ENCODE results near the gene RPS18. TPM values are rescaled to one million over a fixed set of nuclear protein-coding genes. Genes with fewer than 3 reads are reported as not detected.

Gene RPS18
- total and polyA plus RNA-seq, 2 of the 13 experiments (the other 11 are each of a cell fraction or from before 2014, with no cell fraction given), result 3,896 to 5,806 TPM

DNA sequence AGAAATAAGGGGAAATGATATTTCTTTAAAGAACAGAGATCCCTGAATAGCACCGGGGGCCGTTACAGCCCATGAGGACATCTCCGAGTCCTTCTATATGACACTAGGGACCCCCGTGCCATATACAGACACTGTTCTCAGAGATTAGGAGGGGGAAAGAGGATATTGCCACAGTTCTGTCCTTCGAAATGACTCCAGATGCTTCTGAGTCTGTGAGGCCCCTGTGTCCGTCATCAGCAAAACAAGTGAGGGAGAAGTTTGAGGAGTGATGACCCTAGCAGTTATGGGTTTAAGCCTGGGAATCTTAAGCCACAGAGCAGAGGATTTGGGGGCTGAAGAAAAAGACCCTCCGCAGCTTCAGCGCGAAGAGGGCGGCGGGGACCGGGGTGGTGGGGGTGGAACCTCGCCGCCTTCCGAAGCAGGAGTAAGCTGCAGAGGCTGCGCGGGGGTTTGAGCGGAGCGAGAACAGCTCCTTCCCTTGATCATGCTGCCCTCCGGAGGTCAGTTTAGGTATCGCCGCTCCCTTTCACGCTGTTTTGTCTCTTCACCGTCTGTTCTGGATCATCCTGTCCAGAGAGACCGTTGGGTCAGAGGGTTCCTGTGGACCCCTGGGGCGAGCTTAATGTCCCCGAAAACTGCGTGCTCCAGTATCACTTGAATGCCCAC lies 23.8 kb upstream of the RPS18 start (continued):
- 0 out of 2 replicates have a peak, but pooled peaks have one; percentile 23 for TF ChIP-seq FOXO1 (CRISPR knock-in tag; IDR thresholded peaks at IDR 0.05)
- peak; percentile 62; the same call in 1 of the 2 replicates for TF ChIP-seq ZNF232 (CRISPR knock-in tag; IDR thresholded peaks at IDR 0.05; ENCODE audit: borderline replicate concordance)
- TF ChIP-seq FOXP1 (IDR thresholded peaks at IDR 0.05), result no peak
- TF ChIP-seq FOXP1 (CRISPR knock-in tag; IDR thresholded peaks at IDR 0.05), result no peak
- TF ChIP-seq, protein P1, sequence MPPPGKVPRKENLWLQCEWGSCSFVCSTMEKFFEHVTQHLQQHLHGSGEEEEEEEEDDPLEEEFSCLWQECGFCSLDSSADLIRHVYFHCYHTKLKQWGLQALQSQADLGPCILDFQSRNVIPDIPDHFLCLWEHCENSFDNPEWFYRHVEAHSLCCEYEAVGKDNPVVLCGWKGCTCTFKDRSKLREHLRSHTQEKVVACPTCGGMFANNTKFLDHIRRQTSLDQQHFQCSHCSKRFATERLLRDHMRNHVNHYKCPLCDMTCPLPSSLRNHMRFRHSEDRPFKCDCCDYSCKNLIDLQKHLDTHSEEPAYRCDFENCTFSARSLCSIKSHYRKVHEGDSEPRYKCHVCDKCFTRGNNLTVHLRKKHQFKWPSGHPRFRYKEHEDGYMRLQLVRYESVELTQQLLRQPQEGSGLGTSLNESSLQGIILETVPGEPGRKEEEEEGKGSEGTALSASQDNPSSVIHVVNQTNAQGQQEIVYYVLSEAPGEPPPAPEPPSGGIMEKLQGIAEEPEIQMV (CRISPR knock-in tag; IDR thresholded peaks at IDR 0.05; ENCODE audit: low read depth), result no peak
- no peak for TF ChIP-seq ZNF44 (CRISPR knock-in tag; IDR thresholded peaks at IDR 0.05)
- TF ChIP-seq SCMH1 (CRISPR knock-in tag; IDR thresholded peaks at IDR 0.05; ENCODE audit: borderline replicate concordance), result no peak
- no peak for TF ChIP-seq BCL3 (CRISPR knock-in tag; IDR thresholded peaks at IDR 0.05)
- TF ChIP-seq SRSF4 (IDR thresholded peaks at IDR 0.05; ENCODE audit: low read depth, low read length, poor library complexity, severe bottlenecking), result no peak
- TF ChIP-seq HOXA5 (CRISPR knock-in tag; IDR thresholded peaks at IDR 0.05), result 0 out of 2 replicates have a peak, but pooled peaks have one; percentile 55
- TF ChIP-seq SETDB1 (CRISPR knock-in tag; IDR thresholded peaks at IDR 0.05; ENCODE audit: borderline replicate concordance), result no peak
- TF ChIP-seq ZNF616 (CRISPR knock-in tag; IDR thresholded peaks at IDR 0.05; ENCODE audit: low read depth), result no peak
- TF ChIP-seq, protein P2, sequence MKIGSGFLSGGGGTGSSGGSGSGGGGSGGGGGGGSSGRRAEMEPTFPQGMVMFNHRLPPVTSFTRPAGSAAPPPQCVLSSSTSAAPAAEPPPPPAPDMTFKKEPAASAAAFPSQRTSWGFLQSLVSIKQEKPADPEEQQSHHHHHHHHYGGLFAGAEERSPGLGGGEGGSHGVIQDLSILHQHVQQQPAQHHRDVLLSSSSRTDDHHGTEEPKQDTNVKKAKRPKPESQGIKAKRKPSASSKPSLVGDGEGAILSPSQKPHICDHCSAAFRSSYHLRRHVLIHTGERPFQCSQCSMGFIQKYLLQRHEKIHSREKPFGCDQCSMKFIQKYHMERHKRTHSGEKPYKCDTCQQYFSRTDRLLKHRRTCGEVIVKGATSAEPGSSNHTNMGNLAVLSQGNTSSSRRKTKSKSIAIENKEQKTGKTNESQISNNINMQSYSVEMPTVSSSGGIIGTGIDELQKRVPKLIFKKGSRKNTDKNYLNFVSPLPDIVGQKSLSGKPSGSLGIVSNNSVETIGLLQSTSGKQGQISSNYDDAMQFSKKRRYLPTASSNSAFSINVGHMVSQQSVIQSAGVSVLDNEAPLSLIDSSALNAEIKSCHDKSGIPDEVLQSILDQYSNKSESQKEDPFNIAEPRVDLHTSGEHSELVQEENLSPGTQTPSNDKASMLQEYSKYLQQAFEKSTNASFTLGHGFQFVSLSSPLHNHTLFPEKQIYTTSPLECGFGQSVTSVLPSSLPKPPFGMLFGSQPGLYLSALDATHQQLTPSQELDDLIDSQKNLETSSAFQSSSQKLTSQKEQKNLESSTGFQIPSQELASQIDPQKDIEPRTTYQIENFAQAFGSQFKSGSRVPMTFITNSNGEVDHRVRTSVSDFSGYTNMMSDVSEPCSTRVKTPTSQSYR (CRISPR knock-in tag; IDR thresholded peaks at IDR 0.05; ENCODE audit: borderline replicate concordance), result peak; percentile 53; the same call in 1 of the 2 replicates
- 0 out of 2 replicates have a peak, but pooled peaks have one; percentile 6 for TF ChIP-seq CCDC6 (CRISPR knock-in tag; IDR thresholded peaks at IDR 0.05)
- no peak for TF ChIP-seq TBL1XR1 (IDR thresholded peaks at IDR 0.05; ENCODE audit: borderline replicate concordance, low read length, partially characterized antibody)
- TF ChIP-seq ZNF331 (CRISPR knock-in tag; IDR thresholded peaks at IDR 0.05), result peak; percentile 37; the same call in 1 of the 2 replicates
- no peak for TF ChIP-seq ZMYM2 (CRISPR knock-in tag; IDR thresholded peaks at IDR 0.05)
- no peak for TF ChIP-seq ZHX1 (CRISPR knock-in tag; IDR thresholded peaks at IDR 0.05; ENCODE audit: low read depth)
- TF ChIP-seq ZNF317 (CRISPR knock-in tag; IDR thresholded peaks at IDR 0.05), result no peak
- no peak for TF ChIP-seq STAT5B (CRISPR knock-in tag; IDR thresholded peaks at IDR 0.05)
- 0 out of 2 replicates have a peak, but pooled peaks have one; percentile 33 for TF ChIP-seq MEIS2 (CRISPR knock-in tag; IDR thresholded peaks at IDR 0.05)

Measured in HepG2 (cell line).